IPS DF 4.7 (cell line): ENCODE results near the gene RPA1.
"Not testable (repeated sequence)": the region's sequence is repeated elsewhere in the genome, so short reads cannot be mapped to it uniquely, and the experiment has no call there.

Experiments
- DNase-seq: peaks from one replicate; pipeline ENCODE4 v3.0.0-alpha.2; 2013; ENCODE audit warnings: low spot score; ENCODE audit errors: extremely low read depth

The RPA1 gene

DNA sequence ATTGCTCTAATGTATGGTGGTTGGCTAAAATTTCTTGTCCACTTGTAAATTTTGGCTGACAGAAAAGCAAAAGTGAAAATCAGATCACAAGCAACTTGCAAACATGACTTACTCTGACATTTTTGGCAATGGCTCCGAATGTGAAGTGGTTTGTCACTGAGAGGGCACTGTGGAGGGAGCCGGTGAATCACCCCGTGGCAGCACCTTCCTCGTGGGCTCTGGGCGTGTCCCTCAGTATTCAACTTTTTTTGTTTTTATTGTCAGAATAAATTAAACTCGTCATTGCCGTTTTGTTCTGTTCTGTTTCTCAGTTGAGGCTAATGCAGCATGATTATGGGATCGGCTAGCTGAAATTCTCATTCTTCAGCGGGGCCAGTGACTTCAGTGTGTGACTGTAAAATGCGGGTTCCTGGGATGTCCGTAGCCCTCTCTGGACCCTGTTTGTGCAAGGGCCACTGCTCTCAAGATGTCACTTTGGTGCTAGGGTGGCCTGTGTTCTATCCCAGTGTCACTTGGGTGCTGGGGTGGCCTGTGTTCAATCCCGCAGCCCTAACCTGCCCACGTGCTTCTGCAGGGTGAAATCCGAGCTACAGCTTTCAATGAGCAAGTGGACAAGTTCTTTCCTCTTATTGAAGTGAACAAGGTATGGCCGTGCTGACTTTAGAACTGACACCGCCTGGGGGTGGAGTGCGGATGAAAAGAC is 48.8 kb downstream of the RPA1 start:
- DNase-seq, result no peak

GRCh38 chr17:1880851-1881630 is 51.2 kb downstream of the RPA1 start:
- DNase-seq, result no peak

DNA sequence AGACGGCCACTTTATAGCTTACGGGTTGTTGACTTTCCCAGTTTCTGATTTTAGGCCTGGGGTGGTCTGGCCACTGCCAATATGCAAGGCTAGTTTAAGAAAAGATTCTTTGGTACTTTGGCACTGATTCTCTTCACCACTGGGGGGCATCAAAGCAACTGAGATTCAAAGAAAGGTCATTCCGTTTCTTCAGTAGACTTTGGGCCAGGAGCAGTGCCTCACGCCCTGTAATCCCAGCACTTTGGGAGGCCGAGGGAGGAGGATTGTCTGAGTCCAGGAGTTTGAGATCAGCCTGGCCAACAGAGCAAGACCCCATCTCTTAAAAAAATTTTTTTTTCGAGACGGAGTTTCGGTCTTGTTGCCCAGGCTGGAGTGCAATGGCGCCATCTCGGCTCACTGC is 53.0 kb downstream of the RPA1 start:
- peak; percentile 5 for DNase-seq

- DNase-seq, result no peak
Measured at GRCh38 chr17:1883536-1883935, 53.7 kb downstream of the RPA1 start.

DNA sequence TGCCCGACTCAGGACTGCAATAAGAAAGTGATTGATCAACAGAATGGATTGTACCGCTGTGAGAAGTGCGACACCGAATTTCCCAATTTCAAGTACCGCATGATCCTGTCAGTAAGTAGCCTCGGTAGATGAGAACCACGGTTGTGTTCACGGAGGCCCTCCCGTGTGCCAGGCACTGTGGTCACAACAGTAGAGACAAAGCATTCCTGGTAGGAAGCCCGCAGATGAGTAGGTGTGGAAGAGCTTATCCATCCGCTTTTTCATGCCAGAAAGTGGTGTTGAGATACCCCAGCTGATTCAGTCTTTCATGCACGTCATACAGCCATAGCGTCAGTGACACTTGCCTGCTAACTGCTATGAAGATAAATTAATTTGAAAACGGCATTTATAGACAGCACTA is 58.9 kb downstream of the RPA1 start:
- DNase-seq, result no peak

DNA sequence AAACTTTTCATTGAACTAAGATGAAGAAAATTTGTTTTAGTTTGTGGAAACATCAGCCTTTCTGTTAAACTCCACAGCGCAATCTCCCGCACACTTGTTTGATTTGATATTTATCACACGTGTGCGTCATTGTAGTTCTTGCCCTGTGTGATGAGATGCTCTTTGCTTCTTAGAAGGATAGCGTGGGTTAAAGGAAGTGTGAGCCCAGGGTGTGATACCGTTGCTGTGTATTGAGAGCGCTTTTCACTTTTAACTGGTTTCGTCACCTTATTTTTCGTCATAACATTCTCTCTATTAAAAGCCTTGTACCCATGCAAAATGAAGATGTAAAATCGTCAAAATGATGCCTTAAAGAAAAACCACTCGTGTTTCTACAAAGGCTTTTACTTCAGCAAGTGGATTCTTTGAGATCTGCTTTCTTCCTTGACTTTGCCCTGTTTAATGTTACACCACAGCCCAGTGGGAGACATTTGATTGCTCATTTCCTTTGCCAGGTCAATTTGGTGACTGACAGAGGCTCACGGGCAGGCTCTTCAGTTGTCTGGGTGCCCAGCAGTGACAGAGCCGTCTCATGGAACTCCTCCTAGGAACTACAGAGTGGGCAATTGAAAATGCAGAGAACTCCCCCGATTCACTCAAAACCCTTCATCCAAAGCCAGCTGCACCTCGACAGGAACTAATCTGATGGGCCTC is 61.1 kb downstream of the RPA1 start:
- no peak for DNase-seq

DNA sequence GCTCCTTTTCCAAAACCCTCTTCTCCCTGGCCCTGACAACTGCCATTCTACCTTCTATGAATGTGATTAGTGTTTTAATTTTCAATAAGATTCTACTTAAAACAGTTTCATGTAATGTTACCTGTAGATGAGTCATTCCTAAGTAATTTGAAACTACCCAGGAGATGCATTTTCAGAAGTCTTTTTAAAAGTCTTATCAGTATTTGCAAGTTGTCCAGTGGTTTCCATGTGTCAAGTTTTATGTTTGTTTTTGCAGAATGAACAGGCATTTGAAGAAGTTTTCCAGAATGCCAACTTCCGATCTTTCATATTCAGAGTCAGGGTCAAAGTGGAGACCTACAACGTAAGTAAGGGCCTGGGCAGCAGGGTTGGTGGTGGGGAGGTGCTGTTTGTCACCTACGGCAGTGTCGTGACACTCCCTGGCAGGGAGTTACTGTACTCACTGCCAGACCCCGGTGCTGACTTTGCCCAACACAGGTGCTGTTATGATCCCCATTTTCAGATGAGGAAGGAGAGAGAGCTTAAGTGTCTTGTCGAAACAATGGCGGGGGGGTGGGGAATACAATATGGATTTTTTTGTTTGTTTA is 65.0 kb downstream of the RPA1 start:
- no peak for DNase-seq

- not testable (repeated sequence) for DNase-seq
Measured at GRCh38 chr17:1895479-1895878, 65.7 kb downstream of the RPA1 start.

DNA sequence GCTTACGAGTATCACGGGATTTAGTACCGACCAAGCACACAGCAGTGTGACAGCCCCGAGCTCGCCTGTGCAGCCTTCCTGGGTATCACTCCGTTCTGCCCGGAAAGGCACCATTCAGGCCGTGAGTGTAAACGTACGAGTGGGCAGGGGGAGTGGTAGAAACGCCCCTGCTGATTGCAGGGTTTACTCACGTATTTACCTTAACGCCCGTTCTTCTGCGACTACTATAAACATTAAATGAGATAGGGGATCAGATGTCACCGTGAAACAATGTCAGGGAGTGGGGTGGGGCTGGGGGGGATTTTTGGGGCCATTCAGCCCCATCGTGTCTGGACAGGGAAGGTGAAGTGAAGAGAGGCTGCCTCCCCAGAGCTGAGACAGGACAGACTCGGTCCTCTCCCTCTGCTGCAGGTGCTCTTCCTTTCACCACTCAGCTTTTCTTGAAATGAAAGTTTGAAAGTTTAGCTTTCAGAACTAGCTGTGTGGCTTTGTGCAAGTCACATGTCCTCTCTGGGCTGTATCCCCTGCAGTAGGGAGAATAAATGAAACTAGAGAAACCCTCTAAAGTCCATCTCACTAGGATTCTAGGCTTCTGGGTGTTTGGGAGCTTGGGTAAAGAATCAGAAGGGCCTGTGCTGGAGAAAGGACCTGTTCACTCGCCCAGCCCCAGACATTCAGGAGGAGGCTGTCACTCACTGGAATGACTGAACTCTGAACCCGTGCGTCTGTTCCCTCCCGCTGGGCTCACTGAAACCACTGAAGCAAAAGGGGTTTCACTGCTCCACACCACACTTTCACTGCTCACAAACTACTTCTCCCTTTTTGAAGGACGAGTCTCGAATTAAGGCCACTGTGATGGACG is 66.7 kb downstream of the RPA1 start:
- DNase-seq, result no peak

- DNase-seq, result no peak
Measured at GRCh38 chr17:1897105-1897656, 67.4 kb downstream of the RPA1 start.

DNA sequence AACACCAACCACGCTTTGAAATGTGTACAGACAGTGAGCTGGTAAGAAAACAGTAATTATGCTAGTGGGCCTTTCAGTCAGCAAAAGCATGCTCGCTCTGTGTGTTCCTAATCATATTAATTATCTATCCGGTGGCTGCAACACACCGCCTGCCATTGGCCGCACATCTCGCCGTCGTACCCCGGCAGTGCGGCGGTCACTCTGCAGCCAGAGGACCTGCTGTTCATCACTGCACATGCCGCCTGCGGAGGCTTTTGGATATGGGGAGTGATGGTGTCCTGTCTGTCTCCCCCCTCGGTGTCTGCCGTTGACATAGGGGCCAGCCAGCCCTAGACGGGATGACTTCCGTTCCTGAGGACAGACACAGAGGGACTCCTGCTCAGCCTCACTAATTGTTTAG is 68.5 kb downstream of the RPA1 start:
- DNase-seq, result no peak

- DNase-seq, result no peak
Measured at GRCh38 chr17:1898872-1899271, 69.1 kb downstream of the RPA1 start.

DNA sequence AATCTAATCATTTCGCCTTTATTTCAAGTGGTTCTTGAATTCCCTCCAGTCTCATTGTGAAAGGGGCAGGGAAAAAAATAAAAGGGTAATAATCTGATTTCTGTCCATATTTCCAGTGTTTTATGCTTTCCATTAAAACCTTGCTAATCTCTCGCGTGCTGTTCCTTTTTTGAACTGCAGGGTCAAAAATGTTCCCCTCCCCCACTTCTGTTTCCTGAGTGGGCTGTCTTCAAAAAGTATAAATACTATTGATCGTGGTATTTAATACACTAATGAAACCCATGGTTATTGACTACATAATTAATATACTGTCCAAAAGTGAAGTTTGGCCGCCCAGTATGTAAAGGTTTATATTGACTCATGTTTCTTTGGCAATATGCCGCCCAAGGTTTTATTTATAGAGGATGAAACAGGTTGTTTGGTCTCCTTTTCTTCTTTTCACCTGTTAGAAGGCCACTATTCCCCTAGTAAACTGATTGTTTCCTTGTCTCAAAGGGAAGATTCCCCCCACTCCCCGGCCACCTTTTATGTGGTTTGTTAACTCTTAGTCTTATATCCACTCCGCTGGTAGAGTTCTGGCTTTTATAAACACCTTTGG is 69.7 kb downstream of the RPA1 start:
- DNase-seq, result no peak

- no peak for DNase-seq
Measured at GRCh38 chr17:1904273-1905182, 74.7 kb downstream of the RPA1 start.

DNA sequence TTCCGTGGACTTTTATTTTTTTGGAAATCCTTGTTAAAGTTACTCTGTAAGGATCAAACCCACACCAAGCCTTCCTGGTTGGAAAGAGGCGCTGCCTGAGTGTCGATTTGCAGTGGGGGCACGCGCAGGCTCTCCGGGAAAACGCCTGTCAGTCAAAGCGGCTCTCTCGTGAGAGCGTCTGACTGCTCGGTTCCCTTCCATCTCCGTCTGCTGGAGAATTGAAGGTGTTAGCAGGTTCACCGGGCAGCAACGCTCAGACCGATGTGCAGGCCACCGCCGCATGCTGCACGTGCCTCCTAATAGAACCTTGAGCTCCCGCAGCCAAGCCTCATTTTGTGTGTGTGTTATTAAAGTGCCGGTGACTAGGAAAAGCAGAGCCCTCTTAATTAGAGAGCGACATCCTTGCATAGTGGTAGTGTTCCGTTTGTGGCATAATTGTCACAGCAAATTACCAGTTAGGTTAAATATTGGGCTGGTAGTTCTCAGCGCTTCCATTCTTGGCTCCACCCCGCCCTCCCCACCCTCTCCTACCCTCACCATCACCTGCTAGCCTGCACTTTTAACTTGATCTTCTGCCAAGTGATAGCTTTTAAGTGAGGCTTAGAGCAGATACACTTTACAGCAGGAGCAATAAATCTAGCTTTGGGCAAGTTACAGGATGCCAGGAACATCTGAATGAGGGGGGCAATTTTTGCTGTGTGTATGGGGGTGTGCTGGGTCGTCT is 75.5 kb downstream of the RPA1 start:
- DNase-seq, result no peak

- DNase-seq, result no peak
Measured at GRCh38 chr17:1906662-1907101, 76.9 kb downstream of the RPA1 start.

- no peak for DNase-seq
Measured at GRCh38 chr17:1907216-1907631, 77.4 kb downstream of the RPA1 start.

- no peak for DNase-seq
Measured at GRCh38 chr17:1907909-1908698, 78.3 kb downstream of the RPA1 start.
